RKO (cell line): ENCODE data around the gene MLIP.
"Not testable (repeated sequence)": the region's sequence is repeated elsewhere in the genome, so short reads cannot be mapped to it uniquely, and the experiment has no call there.

Source experiments
- DNase-seq: peaks from one replicate; pipeline ENCODE4 v3.0.0-alpha.2; 2016; ENCODE audit warnings: low spot score

MLIP gene, protein sequence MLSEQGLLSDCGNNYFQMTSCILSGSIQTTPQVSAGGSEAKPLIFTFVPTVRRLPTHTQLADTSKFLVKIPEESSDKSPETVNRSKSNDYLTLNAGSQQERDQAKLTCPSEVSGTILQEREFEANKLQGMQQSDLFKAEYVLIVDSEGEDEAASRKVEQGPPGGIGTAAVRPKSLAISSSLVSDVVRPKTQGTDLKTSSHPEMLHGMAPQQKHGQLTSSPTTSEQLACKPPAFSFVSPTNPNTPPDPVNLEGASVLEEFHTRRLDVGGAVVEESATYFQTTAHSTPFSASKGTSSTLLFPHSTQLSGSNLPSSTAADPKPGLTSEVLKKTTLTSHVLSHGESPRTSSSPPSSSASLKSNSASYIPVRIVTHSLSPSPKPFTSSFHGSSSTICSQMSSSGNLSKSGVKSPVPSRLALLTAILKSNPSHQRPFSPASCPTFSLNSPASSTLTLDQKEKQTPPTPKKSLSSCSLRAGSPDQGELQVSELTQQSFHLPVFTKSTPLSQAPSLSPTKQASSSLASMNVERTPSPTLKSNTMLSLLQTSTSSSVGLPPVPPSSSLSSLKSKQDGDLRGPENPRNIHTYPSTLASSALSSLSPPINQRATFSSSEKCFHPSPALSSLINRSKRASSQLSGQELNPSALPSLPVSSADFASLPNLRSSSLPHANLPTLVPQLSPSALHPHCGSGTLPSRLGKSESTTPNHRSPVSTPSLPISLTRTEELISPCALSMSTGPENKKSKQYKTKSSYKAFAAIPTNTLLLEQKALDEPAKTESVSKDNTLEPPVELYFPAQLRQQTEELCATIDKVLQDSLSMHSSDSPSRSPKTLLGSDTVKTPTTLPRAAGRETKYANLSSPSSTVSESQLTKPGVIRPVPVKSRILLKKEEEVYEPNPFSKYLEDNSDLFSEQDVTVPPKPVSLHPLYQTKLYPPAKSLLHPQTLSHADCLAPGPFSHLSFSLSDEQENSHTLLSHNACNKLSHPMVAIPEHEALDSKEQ

DNA sequence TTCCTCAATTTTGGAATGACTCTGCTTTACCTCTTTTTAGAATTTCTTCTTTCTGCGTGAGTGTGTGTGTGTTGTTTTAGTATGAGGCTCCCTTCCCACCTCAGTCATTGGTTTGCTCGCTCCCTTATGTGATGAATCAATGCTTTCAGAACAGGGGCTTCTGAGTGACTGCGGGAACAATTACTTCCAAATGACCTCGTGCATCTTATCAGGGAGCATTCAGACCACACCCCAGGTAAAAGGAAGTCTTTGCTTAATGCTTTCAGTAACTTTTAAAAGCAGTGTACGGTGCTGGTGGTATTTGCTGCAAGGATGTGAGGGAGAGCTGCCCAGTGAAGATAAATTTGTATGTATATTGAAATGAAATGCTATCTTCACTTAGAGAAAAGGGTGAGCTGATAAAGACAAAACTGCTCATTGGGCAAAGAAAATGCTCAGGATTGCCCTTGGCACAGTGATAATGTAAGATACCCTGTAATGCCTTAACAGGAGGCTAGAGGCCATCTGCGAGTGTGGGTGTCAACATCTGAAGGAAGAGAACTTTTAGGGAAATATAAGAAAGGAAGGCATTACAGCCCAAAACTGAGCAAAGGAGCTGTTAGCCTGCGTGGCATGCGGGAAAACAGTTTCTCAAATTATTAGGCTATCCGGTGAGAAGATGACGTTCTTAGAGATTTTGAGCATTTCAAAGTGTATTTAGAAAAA is at the start of gene MLIP:
MLIP (plus strand) TSS at position 103 of the 705 bp plus-strand sequence; CDS start at position 140, 37 bp downstream.
- DNase-seq = no peak

GRCh38 chr6:54063228-54063539 is 48.1 kb upstream of the MLIP start:
- no peak for DNase-seq

DNA sequence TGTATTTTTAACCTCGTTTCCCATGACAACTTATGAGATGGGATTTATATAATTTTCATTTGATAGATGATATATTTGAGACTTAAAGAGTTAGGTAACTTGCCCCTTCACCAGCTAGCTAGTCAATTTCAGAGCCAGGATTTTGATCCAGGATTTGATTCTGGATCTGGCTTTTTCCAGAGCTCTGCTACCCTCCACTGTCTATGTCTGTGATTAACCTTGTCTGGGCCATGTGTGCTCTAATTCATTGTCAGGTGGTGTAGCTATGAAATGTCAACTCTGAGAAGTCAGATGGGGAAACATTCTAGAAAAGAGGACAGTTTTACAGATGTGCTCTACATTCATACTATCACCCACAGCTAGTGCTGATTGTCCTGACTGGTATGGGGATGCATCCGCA is 42.5 kb upstream of the MLIP start:
- DNase-seq = no peak

DNA sequence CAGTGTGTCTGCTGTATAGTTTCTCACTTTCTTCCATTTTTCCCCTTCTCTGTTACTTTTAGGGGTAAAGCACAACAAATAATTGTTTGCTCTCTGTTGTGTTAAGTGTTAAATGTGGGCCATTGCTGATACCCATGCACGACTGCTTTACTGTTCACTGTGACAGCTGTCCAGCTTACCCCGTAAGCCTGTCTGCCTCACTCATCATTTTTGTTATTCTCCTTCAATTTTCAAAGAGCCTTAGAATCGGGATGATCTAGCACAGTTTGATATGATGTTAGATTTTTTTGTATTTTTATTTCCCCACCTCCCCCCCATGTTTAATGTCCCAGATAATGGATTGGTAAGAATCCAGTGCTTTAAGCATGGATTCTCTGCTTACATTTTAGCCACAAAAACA is 41.2 kb upstream of the MLIP start:
- no peak for DNase-seq

- no peak for DNase-seq
These were observed 39.4 kb upstream of the MLIP start for GRCh38 chr6:54071821-54072340.

GRCh38 chr6:54072635-54073313 is 38.5 kb upstream of the MLIP start:
- no peak for DNase-seq

- DNase-seq = no peak
These were observed 37.8 kb upstream of the MLIP start for GRCh38 chr6:54073487-54073886.

DNA sequence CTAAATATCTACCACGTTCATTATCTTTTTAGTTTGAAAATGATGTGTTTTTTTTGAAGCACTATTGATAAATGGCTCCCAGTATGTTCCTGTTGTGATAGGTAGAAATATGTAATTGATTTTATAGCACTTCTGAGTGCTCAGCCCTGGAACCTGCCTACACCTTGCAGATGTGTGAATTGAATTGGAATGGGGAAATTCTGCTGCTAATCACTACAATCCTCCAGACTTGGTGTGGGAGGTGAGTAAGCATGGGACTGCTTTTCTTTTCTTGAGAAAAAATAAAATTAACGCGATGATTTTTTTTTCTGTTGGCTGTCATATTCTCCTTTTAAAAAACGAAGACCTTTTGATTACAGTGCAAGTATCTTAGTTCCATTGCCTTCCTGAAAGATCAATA is 37.1 kb upstream of the MLIP start:
- DNase-seq = no peak

DNA sequence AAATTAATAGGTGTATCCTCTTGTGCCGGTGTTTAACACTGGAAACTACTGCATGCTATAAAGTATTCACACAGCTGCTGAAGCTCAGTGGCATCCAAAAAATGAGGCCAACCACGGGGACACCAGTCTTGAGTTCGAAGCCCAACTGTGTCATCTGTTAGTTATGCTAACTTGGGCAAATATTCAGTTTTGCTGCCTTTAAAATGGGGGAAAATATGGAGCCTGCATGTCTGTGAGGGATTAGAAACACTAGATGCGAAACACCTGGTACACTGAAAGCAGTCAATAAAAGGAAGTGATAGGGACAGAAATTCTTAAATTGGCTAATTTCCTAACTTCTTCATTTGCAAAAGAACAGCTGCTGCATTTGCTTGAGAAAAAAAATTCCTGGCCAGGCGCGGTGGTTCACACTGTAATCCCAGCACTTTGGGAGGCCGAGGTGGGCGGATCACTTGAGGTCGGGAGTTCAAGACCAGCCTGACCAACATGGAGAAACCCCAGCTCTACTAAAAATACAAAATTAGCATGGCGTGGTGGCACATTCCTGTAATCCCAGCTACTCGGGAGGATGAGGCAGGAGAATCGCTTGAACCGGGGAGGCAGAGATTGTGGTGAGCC is 36.6 kb upstream of the MLIP start:
- no peak for DNase-seq

- DNase-seq = no peak
These were observed 35.0 kb upstream of the MLIP start for GRCh38 chr6:54076159-54076789.

DNA sequence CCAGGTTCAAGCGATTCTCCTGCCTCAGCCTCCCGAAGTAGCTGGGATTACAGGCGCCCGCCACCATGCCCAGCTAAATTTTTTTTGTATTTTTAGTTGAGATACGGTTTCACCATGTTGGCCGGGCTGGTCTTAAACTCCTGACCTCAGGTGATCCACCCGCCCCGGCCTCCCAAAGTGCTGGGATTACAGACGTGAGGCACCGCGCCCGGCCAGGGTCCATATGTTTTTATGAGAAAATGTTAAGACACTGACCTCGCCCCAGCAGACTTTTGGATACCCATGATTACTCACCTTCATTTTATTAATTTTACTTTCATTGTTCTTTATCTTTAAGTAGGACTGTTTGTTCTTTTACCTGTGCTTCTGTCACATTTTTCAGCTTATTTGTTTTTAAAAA is 29.7 kb upstream of the MLIP start:
- not testable (repeated sequence) for DNase-seq

- no peak for DNase-seq
These were observed 28.0 kb upstream of the MLIP start for GRCh38 chr6:54083287-54083686.

DNA sequence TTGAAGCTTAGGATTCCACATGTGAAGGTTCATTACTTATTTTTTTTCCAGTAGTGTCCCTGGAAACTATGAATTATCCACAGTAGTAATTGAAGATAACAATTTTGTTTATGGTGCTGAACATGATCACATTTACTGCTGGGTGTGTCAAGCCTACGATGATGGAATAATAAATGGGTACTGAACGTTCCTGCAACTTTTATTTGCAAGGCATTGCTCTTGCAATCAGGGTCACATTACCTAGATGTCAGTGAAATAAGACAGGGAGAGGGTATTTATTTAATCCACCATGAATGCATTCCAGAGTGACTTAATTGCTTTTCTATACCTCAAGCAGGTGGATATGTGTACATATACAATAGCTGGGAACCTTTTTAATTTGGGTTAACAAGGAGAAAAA is 27.0 kb upstream of the MLIP start:
- no peak for DNase-seq

GRCh38 chr6:54085047-54085446 is 26.2 kb upstream of the MLIP start:
- DNase-seq = no peak

DNA sequence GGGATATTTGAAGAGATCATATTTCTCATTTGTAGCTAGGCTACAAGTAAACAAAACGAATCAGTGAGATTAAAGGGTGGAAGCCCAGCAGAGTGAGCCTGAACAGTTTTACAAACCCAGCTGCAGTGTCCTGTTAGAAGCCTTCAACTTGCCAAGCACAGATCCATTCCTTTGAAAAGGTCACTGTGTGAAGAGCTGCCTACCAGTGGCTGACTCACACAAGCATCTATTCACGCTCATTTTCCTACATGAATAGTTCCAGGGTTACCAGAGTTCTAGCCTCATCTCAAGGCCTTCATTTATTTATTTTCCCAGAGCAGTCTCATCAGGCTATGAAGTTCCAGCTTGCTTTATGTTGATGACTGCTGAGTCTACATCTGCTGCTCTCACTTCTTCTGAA is 25.7 kb upstream of the MLIP start:
- DNase-seq = peak; percentile 8

GRCh38 chr6:54086439-54086838 is 24.8 kb upstream of the MLIP start:
- no peak for DNase-seq

- DNase-seq = no peak
These were observed 23.5 kb upstream of the MLIP start for GRCh38 chr6:54087721-54088120.

DNA sequence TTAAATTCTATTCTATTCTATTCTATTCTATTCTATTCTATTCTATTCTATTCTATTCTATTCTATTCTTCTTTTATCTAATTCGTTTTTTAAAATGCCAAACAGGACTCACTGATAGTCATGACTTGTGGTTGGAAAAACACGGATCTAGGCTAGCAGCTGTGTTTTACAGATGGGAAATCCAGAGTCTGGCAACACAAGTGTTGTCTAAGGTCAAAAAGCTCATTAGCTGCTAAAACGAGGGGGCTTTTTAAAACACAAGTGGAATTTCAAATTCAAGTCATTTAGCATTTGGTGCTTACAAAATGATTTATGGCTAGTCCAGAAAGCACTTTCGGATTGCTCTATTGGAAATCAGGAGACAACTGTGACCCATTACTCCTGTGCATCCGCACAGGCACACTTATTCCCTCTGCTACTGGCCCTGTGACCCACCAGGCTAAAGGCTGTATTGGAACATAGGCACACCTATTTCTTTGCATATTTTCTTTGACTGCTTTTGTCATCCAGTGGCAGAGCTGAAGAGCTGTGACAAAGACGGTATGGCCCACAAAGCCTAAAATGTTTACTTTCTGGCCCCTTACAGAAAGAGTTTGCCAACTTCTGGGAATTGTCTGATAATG is 17.8 kb upstream of the MLIP start:
- no peak for DNase-seq

DNA sequence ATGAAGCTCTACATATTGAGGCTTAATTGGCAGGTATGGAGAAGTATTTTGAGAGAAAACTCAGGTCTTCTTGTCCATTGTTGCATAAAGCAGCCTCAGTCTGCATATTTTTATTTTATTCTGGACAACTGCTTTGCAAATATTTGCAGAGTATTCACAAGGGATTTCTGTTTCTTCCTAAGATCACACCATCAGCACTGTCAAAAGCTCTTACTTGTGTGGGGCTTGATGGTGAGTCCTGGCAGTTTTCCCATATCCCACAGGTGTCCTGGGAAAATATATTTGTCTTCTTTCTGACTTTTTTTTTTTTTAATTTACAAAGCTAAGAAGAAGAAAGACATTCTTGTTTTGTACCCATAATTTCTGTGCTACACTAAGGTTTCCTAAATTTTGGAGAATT is 16.9 kb upstream of the MLIP start:
- DNase-seq = no peak

DNA sequence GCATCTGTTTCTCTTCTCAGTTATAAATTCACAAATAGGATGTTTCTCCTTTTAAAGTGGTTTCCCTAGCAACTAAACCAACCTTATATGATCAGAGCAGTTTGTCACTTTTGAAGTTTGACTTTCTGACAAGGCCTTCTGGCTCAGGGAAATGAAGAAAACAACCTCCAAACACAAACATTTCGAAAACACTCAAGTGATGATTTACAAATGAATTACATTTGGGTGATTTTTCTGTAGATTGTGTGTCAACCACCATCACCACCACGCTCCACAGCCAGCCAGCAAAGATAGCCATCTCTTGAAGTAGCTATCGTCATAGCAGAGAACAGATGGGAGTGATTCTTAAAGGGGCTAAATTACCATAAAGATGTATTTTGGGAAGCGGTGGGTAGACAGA is 16.5 kb upstream of the MLIP start:
- no peak for DNase-seq
